GM23248 (cell line): ENCODE results near the gene TRHDE. TPM values are rescaled to one million over a fixed set of nuclear protein-coding genes. Genes with fewer than 3 reads are reported as not detected.

Experiments used
- DNase-seq: peaks from one replicate; pipeline ENCODE4 v3.0.0-alpha.2; 2015
- H2AFZ ChIP-seq: fragments of 200-600 bp; sonication (generic); 2 replicates; pipeline ENCODE4 v1.6.1; 2016; ENCODE audit warnings: antibody characterized with exemption
- H3F3A ChIP-seq: fragments of 200-600 bp; sonication (generic); 2 replicates; pipeline ENCODE4 v1.6.1; 2016; ENCODE audit warnings: mild to moderate bottlenecking, antibody characterized with exemption, mixed run types; ENCODE audit not compliant: insufficient read depth
- H3K27ac ChIP-seq: fragments of 200-600 bp; sonication (generic); 2 replicates; pipeline ENCODE4 v1.5.1; 2016; ENCODE audit warnings: mild to moderate bottlenecking
- H3K27me3 ChIP-seq: fragments of 200-600 bp; sonication (generic); replicated peaks from 2 replicates; pipeline ENCODE4 v1.6.1; 2016; ENCODE audit warnings: mild to moderate bottlenecking; ENCODE audit not compliant: insufficient read depth
- H3K36me3 ChIP-seq: fragments of 200-600 bp; sonication (generic); 2 replicates; pipeline ENCODE4 v1.6.1; 2016; ENCODE audit warnings: low read depth, mild to moderate bottlenecking
- H3K4me1 ChIP-seq: fragments of 200-600 bp; sonication (generic); 2 replicates; pipeline ENCODE4 v1.6.1; 2016; ENCODE audit warnings: mild to moderate bottlenecking; ENCODE audit not compliant: insufficient read depth
- H3K4me2 ChIP-seq: fragments of 200-600 bp; sonication (generic); one replicate; pipeline ENCODE4 v1.6.1; 2016; ENCODE audit warnings: mild to moderate bottlenecking; ENCODE audit not compliant: unreplicated experiment
- H3K4me3 ChIP-seq: fragments of 200-600 bp; sonication (generic); 2 replicates; pipeline ENCODE4 v1.5.1; 2016; ENCODE audit warnings: mild to moderate bottlenecking
- H3K79me2 ChIP-seq: fragments of 200-600 bp; sonication (generic); 2 replicates; pipeline ENCODE4 v1.6.1; 2016; ENCODE audit warnings: mild to moderate bottlenecking; ENCODE audit not compliant: insufficient read depth
- H3K9ac ChIP-seq: fragments of 200-600 bp; sonication (generic); 2 replicates; pipeline ENCODE4 v1.6.1; 2016; ENCODE audit warnings: mild to moderate bottlenecking
- H3K9me2 ChIP-seq: fragments of 200-600 bp; sonication (generic); 2 replicates; pipeline ENCODE4 v1.6.1; 2016; ENCODE audit warnings: mixed run types, mild to moderate bottlenecking, moderate library complexity; ENCODE audit not compliant: insufficient read depth
- H3K9me3 ChIP-seq: fragments of 200-600 bp; sonication (generic); one replicate; pipeline ENCODE4 v1.6.1; 2017; ENCODE audit warnings: low read depth
- H4K20me1 ChIP-seq: fragments of 200-600 bp; sonication (generic); 2 replicates; pipeline ENCODE4 v1.6.0; 2016; ENCODE audit not compliant: insufficient read depth
- EZH2 ChIP-seq: fragments of 200-600 bp; sonication (generic); IDR thresholded peaks from 2 replicates; pipeline ENCODE4 v1.6.1; 2018; ENCODE audit warnings: antibody characterized with exemption, mild to moderate bottlenecking; ENCODE audit not compliant: insufficient read depth, poor library complexity, severe bottlenecking
- EZH2phosphoT487 ChIP-seq: fragments of 200-600 bp; sonication (generic); IDR thresholded peaks from 2 replicates; pipeline ENCODE4 v1.6.1; 2018; ENCODE audit warnings: antibody characterized with exemption, moderate library complexity, mild to moderate bottlenecking, low read depth; ENCODE audit not compliant: insufficient read depth
- WGBS, 2 experiments: methylation state at CpG; one replicate each; pipeline ENCODE4 v1.1.6; 2015 to 2017; ENCODE audit warnings: low lambda C conversion rate in 2 of 2, low coverage in 1 of 2; ENCODE audit errors: missing lambda C conversion rate in 2 of 2; 5-methylcytosine and 5-hydroxymethylcytosine counted together
- in situ Hi-C: fragments of 300-500 bp; cut with MboI; formaldehyde crosslinking; loops from 2 replicates; pipeline ENCODE4 v1.15.0; 2020
- polyA plus RNA-seq: library from polyadenylated mRNA; unstranded; fragments of >200 nt; fragmentation: Nextera tagmentation; extraction: Ambion mirVana; gene quantifications from 2 replicates; pipeline ENCODE4 v1.2.1, GENCODE V29; 2016
- total RNA-seq: library from RNA; depleted of rRNA; stranded (reverse); fragments of >200 nt; shearing (Covaris generic); gene quantifications from 2 replicates; pipeline ENCODE4 v1.2.3, GENCODE V29; 2014

The TRHDE gene
- total and polyA plus RNA-seq, 2 experiments from 2014 or later = 1.4 to 2.8 TPM

GRCh38 chr12:72271451-72272090 is 599 bp upstream of the TRHDE start:
- no peak overlapping the region for H3K27ac ChIP-seq
- no peaks in the 10 kb centered on the region for H3K9me2 ChIP-seq
- peak overlapping the region; percentile 36 for H3K9ac ChIP-seq
- H3K36me3 ChIP-seq = no peaks in the 10 kb centered on the region
- no peaks in the 10 kb centered on the region for H4K20me1 ChIP-seq
- peaks cover 33% of the 10 kb centered on the region for H3K27me3 ChIP-seq
- H3F3A ChIP-seq = no peaks in the 10 kb centered on the region
- no peaks in the 10 kb centered on the region for H3K4me1 ChIP-seq
- DNase-seq = peak; percentile 34
- peaks cover 4% of the 10 kb centered on the region; the same call in 1 of the 2 replicates for H3K79me2 ChIP-seq
- no peaks in the 10 kb centered on the region for H3K9me3 ChIP-seq
- WGBS, 2 experiments = 2 to 3% methylated on average over 35 of the region's 35 CpGs
- in situ Hi-C loops = no loop called here
- H3K4me3 ChIP-seq = peak overlapping the region; percentile 71
- no peak for TF ChIP-seq EZH2
- no peak for TF ChIP-seq EZH2phosphoT487
- H2AFZ ChIP-seq = peak overlapping the region; percentile 70
- peak overlapping the region; percentile 78 for H3K4me2 ChIP-seq

GRCh38 chr12:72272731-72273498 is 745 bp downstream of the TRHDE start:
- Histone ChIP-seq H3K36me3 (no peaks in the 10 kb centered on the region), H2AFZ (peak overlapping the region; percentile 70), H3K27me3 (peaks cover 33% of the 10 kb centered on the region), H3K9me3 (no peaks in the 10 kb centered on the region), H3K4me1 (no peaks in the 10 kb centered on the region), H3F3A (no peaks in the 10 kb centered on the region), H4K20me1 (no peaks in the 10 kb centered on the region), H3K27ac (no peak overlapping the region), H3K4me3 (peak overlapping the region; percentile 71), H3K9ac (peak overlapping the region; percentile 36), H3K4me2 (peak overlapping the region; percentile 16), H3K79me2 (peaks cover 4% of the 10 kb centered on the region; the same call in 1 of the 2 replicates), H3K9me2 (no peaks in the 10 kb centered on the region)
- no peak for TF ChIP-seq EZH2phosphoT487
- peak; percentile 25 for TF ChIP-seq EZH2
- in situ Hi-C loops = no loop called here
- WGBS, 2 experiments = 3% methylated on average over 44 to 68 of the region's 79 CpGs
- DNase-seq = peak; percentile 40

- H3K79me2 ChIP-seq = peaks cover 4% of the 10 kb centered on the region; the same call in 1 of the 2 replicates
- 4 to 6% methylated on average over 24 of the region's 24 CpGs for WGBS, 2 experiments
- peak overlapping the region; percentile 70 for H2AFZ ChIP-seq
- H3K4me3 ChIP-seq = peak overlapping the region; percentile 71
- H3K9me3 ChIP-seq = no peaks in the 10 kb centered on the region
- no peaks in the 10 kb centered on the region for H3K36me3 ChIP-seq
- no peaks in the 10 kb centered on the region for H3K4me1 ChIP-seq
- H3K9me2 ChIP-seq = no peaks in the 10 kb centered on the region
- in situ Hi-C loops = no loop called here
- TF ChIP-seq EZH2phosphoT487 (no peak), EZH2 (no peak)
- H3K9ac ChIP-seq = peak overlapping the region; percentile 36; the same call in 1 of the 2 replicates
- no peak for DNase-seq
- no peak overlapping the region for H3K27ac ChIP-seq
- H3K27me3 ChIP-seq = peaks cover 33% of the 10 kb centered on the region
- H4K20me1 ChIP-seq = no peaks in the 10 kb centered on the region
- H3K4me2 ChIP-seq = peak overlapping the region; percentile 16
- no peaks in the 10 kb centered on the region for H3F3A ChIP-seq
Observed at GRCh38 chr12:72273499-72273837, 1.3 kb downstream of the TRHDE start.

GRCh38 chr12:72273851-72274351 is 1.7 kb downstream of the TRHDE start:
- no peaks in the 10 kb centered on the region for H3F3A ChIP-seq
- peak overlapping the region; percentile 16 for H3K4me2 ChIP-seq
- WGBS, 2 experiments = 30 to 33% methylated on average over 17 of the region's 17 CpGs
- no peaks in the 10 kb centered on the region for H3K36me3 ChIP-seq
- peaks cover 4% of the 10 kb centered on the region; the same call in 1 of the 2 replicates for H3K79me2 ChIP-seq
- H3K4me1 ChIP-seq = no peaks in the 10 kb centered on the region
- in situ Hi-C loops = no loop called here
- no peaks in the 10 kb centered on the region for H4K20me1 ChIP-seq
- no peaks in the 10 kb centered on the region for H3K9me3 ChIP-seq
- peak overlapping the region; percentile 36; the same call in 1 of the 2 replicates for H3K9ac ChIP-seq
- TF ChIP-seq EZH2 (no peak), EZH2phosphoT487 (no peak)
- H3K27ac ChIP-seq = no peak overlapping the region
- no peak for DNase-seq
- H3K4me3 ChIP-seq = peak overlapping the region; percentile 71
- H3K27me3 ChIP-seq = peaks cover 33% of the 10 kb centered on the region
- H2AFZ ChIP-seq = peak overlapping the region; percentile 70; the same call in 1 of the 2 replicates
- H3K9me2 ChIP-seq = no peaks in the 10 kb centered on the region
